ENCODE data around the gene RAPSN.

GRCh38 chr11:47411884-47412746, 36.8 kb downstream of the RAPSN start:
- TF ChIP-seq POLR2A (IDR thresholded peaks at IDR 0.05; ENCODE audit: low read depth, low read length) (no peak), POLR2AphosphoS5 (IDR thresholded peaks at IDR 0.05; ENCODE audit: low read depth, low read length) (no peak)
